Mucosa of stomach (tissue), 1 donor: ENCODE data around the gene ARAP1.

ENCODE experiments used
- H3K27me3 ChIP-seq: one replicate; pipeline ENCODE4 v1.7.0; 2013; ENCODE audit warnings: mild to moderate bottlenecking, low read length; ENCODE audit not compliant: control insufficient read depth, insufficient read depth
- H3K36me3 ChIP-seq: one replicate; pipeline ENCODE4 v1.7.0; 2013; ENCODE audit warnings: low read length; ENCODE audit not compliant: control insufficient read depth, insufficient read depth
- H3K4me1 ChIP-seq: one replicate; pipeline ENCODE4 v1.7.0; 2013; ENCODE audit warnings: mild to moderate bottlenecking, low read length; ENCODE audit not compliant: control insufficient read depth, insufficient read depth
- H3K4me3 ChIP-seq: one replicate; pipeline ENCODE4 v1.7.0; 2013; ENCODE audit warnings: low read length
- H3K9ac ChIP-seq: one replicate; pipeline ENCODE4 v1.7.0; 2013; ENCODE audit warnings: mild to moderate bottlenecking, low read length, moderate library complexity
- H3K9me3 ChIP-seq: one replicate; pipeline ENCODE4 v1.7.0; 2013; ENCODE audit warnings: mild to moderate bottlenecking, low read length, moderate library complexity; ENCODE audit not compliant: control insufficient read depth
- donor health status: Pancreatic carcinoma.

ARAP1 gene

GRCh38 chr11:72697814-72698213, 54.4 kb downstream of the ARAP1 start:
- Histone ChIP-seq H3K4me3 (no peak overlapping the region), H3K9me3 (no peaks in the 10 kb centered on the region), H3K4me1 (peaks cover 6% of the 10 kb centered on the region), H3K27me3 (no peaks in the 10 kb centered on the region), H3K36me3 (peaks cover 51% of the 10 kb centered on the region), H3K9ac (no peak overlapping the region)

GRCh38 chr11:72696866-72697700, 55.1 kb downstream of the ARAP1 start:
- H3K27me3 ChIP-seq = no peaks in the 10 kb centered on the region
- H3K9me3 ChIP-seq = no peaks in the 10 kb centered on the region
- H3K9ac ChIP-seq = no peak overlapping the region
- no peak overlapping the region for H3K4me3 ChIP-seq
- peaks cover 47% of the 10 kb centered on the region for H3K36me3 ChIP-seq
- peaks cover 6% of the 10 kb centered on the region for H3K4me1 ChIP-seq

- Histone ChIP-seq H3K9me3 (no peaks in the 10 kb centered on the region), H3K36me3 (peaks cover 35% of the 10 kb centered on the region), H3K27me3 (no peaks in the 10 kb centered on the region), H3K4me3 (no peak overlapping the region), H3K9ac (no peak overlapping the region), H3K4me1 (peaks cover 6% of the 10 kb centered on the region)
These were observed 56.9 kb downstream of the ARAP1 start for GRCh38 chr11:72695354-72695753.

GRCh38 chr11:72693271-72693968, 58.8 kb downstream of the ARAP1 start:
- no peaks in the 10 kb centered on the region for H3K9me3 ChIP-seq
- no peaks in the 10 kb centered on the region for H3K27me3 ChIP-seq
- peaks cover 39% of the 10 kb centered on the region for H3K36me3 ChIP-seq
- H3K9ac ChIP-seq = no peak overlapping the region
- H3K4me1 ChIP-seq = peaks cover 6% of the 10 kb centered on the region
- H3K4me3 ChIP-seq = no peak overlapping the region

GRCh38 chr11:72692498-72693237, 59.5 kb downstream of the ARAP1 start:
- Histone ChIP-seq H3K27me3 (no peaks in the 10 kb centered on the region), H3K36me3 (peaks cover 39% of the 10 kb centered on the region), H3K9me3 (no peaks in the 10 kb centered on the region), H3K4me1 (peaks cover 6% of the 10 kb centered on the region), H3K4me3 (no peak overlapping the region), H3K9ac (no peak overlapping the region)

- Histone ChIP-seq H3K9me3 (no peaks in the 10 kb centered on the region), H3K4me1 (no peaks in the 10 kb centered on the region), H3K27me3 (no peaks in the 10 kb centered on the region), H3K4me3 (no peak overlapping the region), H3K36me3 (peaks cover 45% of the 10 kb centered on the region), H3K9ac (no peak overlapping the region)
These were observed 62.0 kb downstream of the ARAP1 start for GRCh38 chr11:72690166-72690565.

GRCh38 chr11:72688929-72689328, 63.3 kb downstream of the ARAP1 start:
- Histone ChIP-seq H3K36me3 (peaks cover 37% of the 10 kb centered on the region), H3K9me3 (no peaks in the 10 kb centered on the region), H3K4me3 (no peak overlapping the region), H3K4me1 (peaks cover 4% of the 10 kb centered on the region), H3K27me3 (no peaks in the 10 kb centered on the region), H3K9ac (no peak overlapping the region)

GRCh38 chr11:72688486-72688885, 63.7 kb downstream of the ARAP1 start:
- Histone ChIP-seq H3K4me3 (no peak overlapping the region), H3K36me3 (peaks cover 35% of the 10 kb centered on the region), H3K4me1 (peaks cover 5% of the 10 kb centered on the region), H3K9ac (no peak overlapping the region), H3K27me3 (no peaks in the 10 kb centered on the region), H3K9me3 (no peaks in the 10 kb centered on the region)

- Histone ChIP-seq H3K9me3 (no peaks in the 10 kb centered on the region), H3K27me3 (no peaks in the 10 kb centered on the region), H3K9ac (no peak overlapping the region), H3K4me3 (no peak overlapping the region), H3K4me1 (peaks cover 5% of the 10 kb centered on the region), H3K36me3 (peaks cover 25% of the 10 kb centered on the region)
These were observed 64.9 kb downstream of the ARAP1 start for GRCh38 chr11:72687326-72687725.

GRCh38 chr11:72686639-72687220, 65.5 kb downstream of the ARAP1 start:
- Histone ChIP-seq H3K9me3 (no peaks in the 10 kb centered on the region), H3K4me3 (no peak overlapping the region), H3K4me1 (peaks cover 5% of the 10 kb centered on the region), H3K27me3 (no peaks in the 10 kb centered on the region), H3K36me3 (peaks cover 25% of the 10 kb centered on the region), H3K9ac (no peak overlapping the region)

GRCh38 chr11:72685560-72686480, 66.4 kb downstream of the ARAP1 start:
- Histone ChIP-seq H3K9me3 (no peaks in the 10 kb centered on the region), H3K9ac (no peak overlapping the region), H3K4me3 (no peak overlapping the region), H3K4me1 (peaks cover 5% of the 10 kb centered on the region), H3K27me3 (no peaks in the 10 kb centered on the region), H3K36me3 (peaks cover 22% of the 10 kb centered on the region)
